ENCODE data around the gene TBC1D9. TPM values are rescaled to one million over a fixed set of nuclear protein-coding genes. Genes with fewer than 3 reads are reported as not detected.
A peak's percentile ranks its signal among the peaks of the same experiment; 100 is the strongest.

The TBC1D9 gene
- total and polyA plus RNA-seq, 2 of the 13 experiments (the other 11 are each of a cell fraction or from before 2014, with no cell fraction given), result 11.9 to 12.2 TPM

DNA sequence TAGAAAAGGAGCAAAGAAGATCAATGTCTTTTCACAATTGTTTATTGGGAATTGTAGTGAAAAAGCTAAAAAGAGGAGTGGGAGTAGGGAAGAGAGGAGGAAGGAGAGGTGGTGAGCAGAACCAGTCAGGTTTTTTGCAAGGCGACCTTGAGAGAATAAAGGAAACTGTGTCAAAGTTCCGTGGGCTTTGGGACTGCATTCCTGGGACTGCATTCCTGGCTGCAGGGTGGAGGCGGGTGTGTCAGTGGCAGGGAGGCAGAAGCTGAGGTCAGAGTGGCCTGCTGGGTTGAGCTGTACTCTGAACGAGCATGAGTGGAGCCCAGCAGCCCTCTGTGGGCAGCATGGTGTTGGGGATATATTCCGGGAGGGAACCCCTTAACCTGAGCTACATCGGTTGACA is 120.6 kb downstream of the TBC1D9 start (continued):
- TF ChIP-seq, protein P1, sequence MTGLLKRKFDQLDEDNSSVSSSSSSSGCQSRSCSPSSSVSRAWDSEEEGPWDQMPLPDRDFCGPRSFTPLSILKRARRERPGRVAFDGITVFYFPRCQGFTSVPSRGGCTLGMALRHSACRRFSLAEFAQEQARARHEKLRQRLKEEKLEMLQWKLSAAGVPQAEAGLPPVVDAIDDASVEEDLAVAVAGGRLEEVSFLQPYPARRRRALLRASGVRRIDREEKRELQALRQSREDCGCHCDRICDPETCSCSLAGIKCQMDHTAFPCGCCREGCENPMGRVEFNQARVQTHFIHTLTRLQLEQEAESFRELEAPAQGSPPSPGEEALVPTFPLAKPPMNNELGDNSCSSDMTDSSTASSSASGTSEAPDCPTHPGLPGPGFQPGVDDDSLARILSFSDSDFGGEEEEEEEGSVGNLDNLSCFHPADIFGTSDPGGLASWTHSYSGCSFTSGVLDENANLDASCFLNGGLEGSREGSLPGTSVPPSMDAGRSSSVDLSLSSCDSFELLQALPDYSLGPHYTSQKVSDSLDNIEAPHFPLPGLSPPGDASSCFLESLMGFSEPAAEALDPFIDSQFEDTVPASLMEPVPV (CRISPR knock-in tag; IDR thresholded peaks at IDR 0.05), result no peak
- TF ChIP-seq TARDBP (CRISPR knock-in tag; IDR thresholded peaks at IDR 0.05) (0 out of 2 replicates have a peak, but pooled peaks have one; percentile 47), ZNF558 (CRISPR knock-in tag; IDR thresholded peaks at IDR 0.05; ENCODE audit: borderline replicate concordance) (no peak), RBFOX2 (IDR thresholded peaks at IDR 0.05; ENCODE audit: low read depth, low read length) (no peak), ZNF318 (CRISPR knock-in tag; IDR thresholded peaks at IDR 0.05) (no peak), ZNF331 (CRISPR knock-in tag; IDR thresholded peaks at IDR 0.05) (peak; percentile 59; the same call in 1 of the 2 replicates), ZBED4 (CRISPR knock-in tag; IDR thresholded peaks at IDR 0.05; ENCODE audit: borderline replicate concordance) (0 out of 2 replicates have a peak, but pooled peaks have one; percentile 30)
- TF ChIP-seq, protein P2, sequence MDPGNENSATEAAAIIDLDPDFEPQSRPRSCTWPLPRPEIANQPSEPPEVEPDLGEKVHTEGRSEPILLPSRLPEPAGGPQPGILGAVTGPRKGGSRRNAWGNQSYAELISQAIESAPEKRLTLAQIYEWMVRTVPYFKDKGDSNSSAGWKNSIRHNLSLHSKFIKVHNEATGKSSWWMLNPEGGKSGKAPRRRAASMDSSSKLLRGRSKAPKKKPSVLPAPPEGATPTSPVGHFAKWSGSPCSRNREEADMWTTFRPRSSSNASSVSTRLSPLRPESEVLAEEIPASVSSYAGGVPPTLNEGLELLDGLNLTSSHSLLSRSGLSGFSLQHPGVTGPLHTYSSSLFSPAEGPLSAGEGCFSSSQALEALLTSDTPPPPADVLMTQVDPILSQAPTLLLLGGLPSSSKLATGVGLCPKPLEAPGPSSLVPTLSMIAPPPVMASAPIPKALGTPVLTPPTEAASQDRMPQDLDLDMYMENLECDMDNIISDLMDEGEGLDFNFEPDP (CRISPR knock-in tag; conservative IDR thresholded peaks at IDR 0.05), result no peak
- TF ChIP-seq, protein P3, sequence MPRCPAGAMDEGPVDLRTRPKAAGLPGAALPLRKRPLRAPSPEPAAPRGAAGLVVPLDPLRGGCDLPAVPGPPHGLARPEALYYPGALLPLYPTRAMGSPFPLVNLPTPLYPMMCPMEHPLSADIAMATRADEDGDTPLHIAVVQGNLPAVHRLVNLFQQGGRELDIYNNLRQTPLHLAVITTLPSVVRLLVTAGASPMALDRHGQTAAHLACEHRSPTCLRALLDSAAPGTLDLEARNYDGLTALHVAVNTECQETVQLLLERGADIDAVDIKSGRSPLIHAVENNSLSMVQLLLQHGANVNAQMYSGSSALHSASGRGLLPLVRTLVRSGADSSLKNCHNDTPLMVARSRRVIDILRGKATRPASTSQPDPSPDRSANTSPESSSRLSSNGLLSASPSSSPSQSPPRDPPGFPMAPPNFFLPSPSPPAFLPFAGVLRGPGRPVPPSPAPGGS (CRISPR knock-in tag; IDR thresholded peaks at IDR 0.05), result no peak
- TF ChIP-seq, protein P4, sequence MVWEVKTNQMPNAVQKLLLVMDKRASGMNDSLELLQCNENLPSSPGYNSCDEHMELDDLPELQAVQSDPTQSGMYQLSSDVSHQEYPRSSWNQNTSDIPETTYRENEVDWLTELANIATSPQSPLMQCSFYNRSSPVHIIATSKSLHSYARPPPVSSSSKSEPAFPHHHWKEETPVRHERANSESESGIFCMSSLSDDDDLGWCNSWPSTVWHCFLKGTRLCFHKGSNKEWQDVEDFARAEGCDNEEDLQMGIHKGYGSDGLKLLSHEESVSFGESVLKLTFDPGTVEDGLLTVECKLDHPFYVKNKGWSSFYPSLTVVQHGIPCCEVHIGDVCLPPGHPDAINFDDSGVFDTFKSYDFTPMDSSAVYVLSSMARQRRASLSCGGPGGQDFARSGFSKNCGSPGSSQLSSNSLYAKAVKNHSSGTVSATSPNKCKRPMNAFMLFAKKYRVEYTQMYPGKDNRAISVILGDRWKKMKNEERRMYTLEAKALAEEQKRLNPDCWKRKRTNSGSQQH (CRISPR knock-in tag; IDR thresholded peaks at IDR 0.05; ENCODE audit: low read depth), result no peak

All from HepG2 (cell line).